SK-N-SH (cell line): ENCODE results near the gene ZKSCAN5. TPM values are rescaled to one million over a fixed set of nuclear protein-coding genes. Genes with fewer than 3 reads are reported as not detected.
A peak's percentile ranks its signal among the peaks of the same experiment; 100 is the strongest.

ENCODE experiments used
- CTCF ChIA-PET: fragments of 300-600, 350-600 bp; formaldehyde crosslinking; extraction: SDS; loops from one replicate; lab custom pipeline; 2021; lab: Yijun Ruan, JAX
- POLR2A ChIA-PET: fragments of 350-600 bp; sonication (Branson Sonifier 250); formaldehyde crosslinking; extraction: SDS; loops from one replicate; lab custom pipeline; 2020; ENCODE audit warnings: antibody characterized with exemption, inconsistent platforms; lab: Yijun Ruan, JAX
- DNase-seq: peaks from one replicate; pipeline ENCODE4 v3.0.0; 2012
- H2AFZ ChIP-seq: fragments of 200-600 bp; sonication (generic); 2 replicates; pipeline ENCODE4 v1.8.1; 2016; ENCODE audit warnings: antibody characterized with exemption, mild to moderate bottlenecking, low read depth
- H3F3A ChIP-seq: fragments of 200-600 bp; sonication (generic); replicated peaks from 2 replicates; pipeline ENCODE3; 2016; ENCODE audit warnings: antibody characterized with exemption, mild to moderate bottlenecking; ENCODE audit not compliant: insufficient read depth
- H3K27ac ChIP-seq, 2 experiments: fragments of 200-500 bp in 1 of 2; fragments of 200-600 bp in 1 of 2; sonication (Bioruptor generic) in 1 of 2; sonication (generic), shearing (Covaris generic) in 1 of 2; 2 replicates each; pipeline versions ENCODE4 v1.5.1 to v1.6.1; 2014 to 2016; ENCODE audit warnings: low read depth in 2 of 2, inconsistent platforms in 1 of 2, low read length in 1 of 2, mild to moderate bottlenecking in 1 of 2, mixed read lengths in 1 of 2
- H3K27me3 ChIP-seq: fragments of 200-600 bp; sonication (generic), shearing (Covaris generic); 2 replicates; pipeline ENCODE4 v1.6.1; 2016; ENCODE audit warnings: mixed run types; ENCODE audit not compliant: insufficient read depth
- H3K36me3 ChIP-seq, 2 experiments: fragments of 200-500 bp in 1 of 2; fragments of 200-600 bp in 1 of 2; sonication (Bioruptor generic) in 1 of 2; sonication (generic) in 1 of 2; replicated peaks in 1 of 2; 2 replicates each; pipeline versions ENCODE3 to v1.5.1; 2014 to 2016; ENCODE audit warnings: low read length in 1 of 2, mild to moderate bottlenecking in 1 of 2; ENCODE audit not compliant: insufficient read depth in 2 of 2, control insufficient read depth in 1 of 2
- H3K4me1 ChIP-seq, 2 experiments: fragments of 200-500 bp in 1 of 2; fragments of 200-600 bp in 1 of 2; sonication (Bioruptor generic) in 1 of 2; sonication (generic), shearing (Covaris generic) in 1 of 2; 2 replicates each; pipeline versions ENCODE4 v1.5.1 to v1.6.1; 2014 to 2016; ENCODE audit warnings: low read depth in 1 of 2, low read length in 1 of 2, mixed run types in 1 of 2; ENCODE audit not compliant: insufficient read depth in 2 of 2, control insufficient read depth in 1 of 2
- H3K4me2 ChIP-seq: fragments of 200-600 bp; sonication (generic), shearing (Covaris generic); 2 replicates; pipeline ENCODE4 v1.6.1; 2017; ENCODE audit warnings: mixed run types
- H3K4me3 ChIP-seq, 2 experiments: fragments of 200-500 bp in 1 of 2; fragments of 200-600 bp in 1 of 2; sonication (Bioruptor generic) in 1 of 2; sonication (generic), shearing (Covaris generic) in 1 of 2; 2 replicates each; pipeline versions ENCODE4 v1.5.1 to v1.8.1; 2014 to 2016; ENCODE audit warnings: low read depth in 2 of 2, inconsistent platforms in 1 of 2, low read length in 1 of 2, mild to moderate bottlenecking in 1 of 2, mixed read lengths in 1 of 2, moderate library complexity in 1 of 2
- H3K79me2 ChIP-seq: fragments of 200-600 bp; sonication (generic); 2 replicates; pipeline ENCODE4 v1.8.1; 2017; ENCODE audit warnings: mild to moderate bottlenecking; ENCODE audit not compliant: insufficient read depth
- H3K9ac ChIP-seq: fragments of 200-600 bp; sonication (generic); 2 replicates; pipeline ENCODE4 v1.6.1; 2017; ENCODE audit warnings: mixed run types
- H3K9me2 ChIP-seq: fragments of 200-600 bp; sonication (generic); 2 replicates; pipeline ENCODE4 v1.6.1; 2017; ENCODE audit warnings: mixed run types
- H3K9me3 ChIP-seq: fragments of 200-600 bp; sonication (generic); 2 replicates; pipeline ENCODE4 v1.6.1; 2017; ENCODE audit warnings: mixed run types, mild to moderate bottlenecking, moderate library complexity
- H4K20me1 ChIP-seq: fragments of 200-600 bp; sonication (generic); 2 replicates; pipeline ENCODE4 v1.6.1; 2017; ENCODE audit warnings: mild to moderate bottlenecking, mixed run types; ENCODE audit not compliant: insufficient read depth
- CTCF ChIP-seq: fragments of 200-600 bp; sonication (generic); IDR thresholded peaks from 2 replicates; pipeline ENCODE4 v1.6.1; 2017; ENCODE audit warnings: antibody characterized with exemption, mild to moderate bottlenecking, moderate library complexity
- FOXJ3 ChIP-seq: sonication (generic); formaldehyde crosslinking; IDR thresholded peaks from 2 replicates; pipeline ENCODE4 v1.5.1; 2020; ENCODE audit warnings: mild to moderate bottlenecking, missing genetic modification reagents
- MAX ChIP-seq: IDR thresholded peaks from 2 replicates; pipeline ENCODE4 v1.4.0; 2012; ENCODE audit warnings: low read depth
- PBX3 ChIP-seq: IDR thresholded peaks from 2 replicates; pipeline ENCODE4; 2012
- RAD21 ChIP-seq: IDR thresholded peaks from 2 replicates; pipeline ENCODE4 v1.6.1; 2012; ENCODE audit warnings: mild to moderate bottlenecking, low read length
- TEAD4 ChIP-seq: IDR thresholded peaks from 2 replicates; pipeline ENCODE4 v1.4.0; 2012; ENCODE audit warnings: mild to moderate bottlenecking, borderline replicate concordance; ENCODE audit not compliant: insufficient read depth
- WGBS: methylation state at CpG from one replicate; pipeline ENCODE4 v1.1.6; 2017; ENCODE audit warnings: low lambda C conversion rate; 5-methylcytosine and 5-hydroxymethylcytosine counted together
- polyA plus RNA-seq, 3 experiments: library from polyadenylated mRNA; depleted of rRNA; stranded (reverse); fragments of >200 nt; gene quantifications; 2 replicates each; pipeline ENCODE4 v1.2.3, GENCODE V29; 2012

The ZKSCAN5 gene
- polyA plus RNA-seq, 1 of the 3 experiments (the other 2 are of a cell fraction), result 7.5 TPM

- peaks cover 68% of the 10 kb centered on the region for H3K79me2 ChIP-seq
- DNase-seq, result peak; percentile 24
- H3K4me3 ChIP-seq, result no peak overlapping the region
- ChIA-PET CTCF (no interaction called here), POLR2A (no interaction called here)
- no peak overlapping the region for H3K27ac ChIP-seq
- peaks cover 56% of the 10 kb centered on the region for H4K20me1 ChIP-seq
- no peak overlapping the region for H3K9ac ChIP-seq
- H3K4me2 ChIP-seq, result no peak overlapping the region
- peaks cover 0 to 2% of the 10 kb centered on the region in 2 experiments; a peak in 1 of 4 replicates for H3K4me1 ChIP-seq
- peaks cover 49 to 80% of the 10 kb centered on the region in 2 experiments for H3K36me3 ChIP-seq
- H3F3A ChIP-seq, result peaks cover 37% of the 10 kb centered on the region
- no peaks in the 10 kb centered on the region for H3K27me3 ChIP-seq
- H2AFZ ChIP-seq, result no peak overlapping the region
- H3K9me2 ChIP-seq, result no peaks in the 10 kb centered on the region
- whole genome bisulfite sequencing, result 90% methylated on average over 24 of the region's 26 CpGs
- H3K9me3 ChIP-seq, result no peaks in the 10 kb centered on the region
- TF ChIP-seq TEAD4 (no peak), PBX3 (peak; percentile 2; the same call in 1 of the 2 replicates)
- TF ChIP-seq, all 33 proteins: peak for 1
Measured at GRCh38 chr7:99457650-99458493, 46.6 kb upstream of the ZKSCAN5 start.

GRCh38 chr7:99459087-99459486, 45.4 kb upstream of the ZKSCAN5 start:
- peaks cover 34% of the 10 kb centered on the region for H3F3A ChIP-seq
- no peak for TF ChIP-seq MAX
- TF ChIP-seq RAD21, result peak; percentile 31
- TF ChIP-seq CTCF, result peak; percentile 54
- TF ChIP-seq FOXJ3, result no peak
- DNase-seq, result no peak
- H3K79me2 ChIP-seq, result peaks cover 81% of the 10 kb centered on the region
- H3K9ac ChIP-seq, result no peak overlapping the region
- no peaks in the 10 kb centered on the region for H3K27me3 ChIP-seq
- H3K27ac ChIP-seq, result no peak overlapping the region
- no peaks in the 10 kb centered on the region for H3K9me2 ChIP-seq
- H3K36me3 ChIP-seq, result peaks cover 46 to 75% of the 10 kb centered on the region in 2 experiments
- no peaks in the 10 kb centered on the region for H3K9me3 ChIP-seq
- H2AFZ ChIP-seq, result no peak overlapping the region
- H4K20me1 ChIP-seq, result peaks cover 56% of the 10 kb centered on the region
- peaks cover 0 to 2% of the 10 kb centered on the region in 2 experiments; a peak in 1 of 4 replicates for H3K4me1 ChIP-seq
- no peak overlapping the region for H3K4me3 ChIP-seq
- WGBS, result 92% methylated on average over 8 of the region's 8 CpGs
- no peak overlapping the region for H3K4me2 ChIP-seq
- POLR2A ChIA-PET, result interaction anchor here (0.6 kb wide), 1 partner anchor 37 kb away, joined by 3 read pairs; no protein-coding TSS in a partner anchor
- CTCF ChIA-PET, result interaction anchor here (1.3 kb wide), 1 partner anchor 9 kb away, joined by 6 read pairs; no protein-coding TSS in a partner anchor
